WTC11 (cell line): ENCODE data around the gene SBK3.

Experiments
- CREM ChIP-seq: sonication (generic); formaldehyde crosslinking; IDR thresholded peaks from 2 replicates; pipeline ENCODE4 v1.8.1; 2022; ENCODE audit warnings: mild to moderate bottlenecking, missing genetic modification reagents, moderate library complexity
- NFE2L1 ChIP-seq: sonication (generic); formaldehyde crosslinking; IDR thresholded peaks from 2 replicates; pipeline ENCODE4 v1.8.1; 2023; ENCODE audit warnings: missing genetic modification reagents
- TF ChIP-seq, protein P1 (sequence below): fragments of 200-600 bp; IDR thresholded peaks from 2 replicates; pipeline ENCODE4 v1.8.0; 2022; ENCODE audit warnings: antibody characterized with exemption

- TF ChIP-seq, protein P1, sequence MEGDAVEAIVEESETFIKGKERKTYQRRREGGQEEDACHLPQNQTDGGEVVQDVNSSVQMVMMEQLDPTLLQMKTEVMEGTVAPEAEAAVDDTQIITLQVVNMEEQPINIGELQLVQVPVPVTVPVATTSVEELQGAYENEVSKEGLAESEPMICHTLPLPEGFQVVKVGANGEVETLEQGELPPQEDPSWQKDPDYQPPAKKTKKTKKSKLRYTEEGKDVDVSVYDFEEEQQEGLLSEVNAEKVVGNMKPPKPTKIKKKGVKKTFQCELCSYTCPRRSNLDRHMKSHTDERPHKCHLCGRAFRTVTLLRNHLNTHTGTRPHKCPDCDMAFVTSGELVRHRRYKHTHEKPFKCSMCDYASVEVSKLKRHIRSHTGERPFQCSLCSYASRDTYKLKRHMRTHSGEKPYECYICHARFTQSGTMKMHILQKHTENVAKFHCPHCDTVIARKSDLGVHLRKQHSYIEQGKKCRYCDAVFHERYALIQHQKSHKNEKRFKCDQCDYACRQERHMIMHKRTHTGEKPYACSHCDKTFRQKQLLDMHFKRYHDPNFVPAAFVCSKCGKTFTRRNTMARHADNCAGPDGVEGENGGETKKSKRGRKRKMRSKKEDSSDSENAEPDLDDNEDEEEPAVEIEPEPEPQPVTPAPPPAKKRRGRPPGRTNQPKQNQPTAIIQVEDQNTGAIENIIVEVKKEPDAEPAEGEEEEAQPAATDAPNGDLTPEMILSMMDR, result no peak
- no peak; the same call in 1 of the 2 replicates for TF ChIP-seq CREM (CRISPR knock-in tag)
- TF ChIP-seq NFE2L1 (CRISPR knock-in tag), result no peak
Measured at GRCh38 chr19:55580628-55581144, 35.3 kb upstream of the SBK3 start, which contains the start of gene ZNF579.
